ENCODE data around the gene ADPRH. TPM values are rescaled to one million over a fixed set of nuclear protein-coding genes. Genes with fewer than 3 reads are reported as not detected.

The ADPRH gene
- total RNA-seq, 2 donors from 2014 or later, result 3.0 to 6.5 TPM

DNA sequence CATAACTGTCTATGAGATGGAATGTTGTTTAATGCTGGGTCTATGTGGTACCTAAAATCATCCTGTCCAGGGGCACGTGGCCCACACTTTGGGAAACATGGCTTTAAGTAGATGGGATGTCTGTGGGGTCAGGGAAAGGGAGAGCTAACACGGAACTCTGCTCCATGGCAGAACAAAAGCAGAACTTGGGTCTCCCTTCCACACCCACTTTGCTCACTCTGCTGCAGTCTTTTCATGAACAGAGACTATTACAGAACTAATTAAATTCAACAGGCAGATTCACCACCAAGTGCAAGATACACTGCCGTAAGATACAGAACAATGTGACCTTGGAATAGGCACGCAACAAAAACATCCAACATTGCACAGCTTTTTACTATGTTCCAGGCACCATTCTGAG is 52.9 kb downstream of the ADPRH start:
- ATAC-seq, result no peak
- intact Hi-C loops (cut with DNase I), result no loop called here
- WGBS, 2 donors, result 64 to 70% methylated on average over 4 of the region's 4 CpGs

DNA sequence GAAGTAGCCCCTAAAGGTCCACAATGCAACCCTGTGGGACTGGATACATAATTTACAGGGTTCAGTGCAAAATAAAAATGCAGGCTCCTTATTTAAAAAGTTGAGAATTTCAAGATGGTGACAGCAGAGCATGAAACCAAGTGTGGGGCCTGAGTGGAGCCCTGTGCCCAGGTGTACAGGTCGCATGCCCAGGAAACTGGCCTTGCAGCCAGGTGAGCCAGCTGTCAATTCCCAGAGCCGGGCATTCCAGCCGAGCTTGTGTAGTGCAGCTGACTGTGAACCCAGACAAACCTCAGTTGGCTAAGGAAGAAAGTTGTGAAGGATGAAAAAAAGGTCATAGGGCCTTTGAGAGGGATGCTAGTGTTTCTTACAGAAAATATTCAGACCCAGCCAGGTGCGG is 53.5 kb downstream of the ADPRH start:
- intact Hi-C loops (cut with DNase I), result no loop called here
- 31 to 43% methylated on average over 4 of the region's 4 CpGs for WGBS, 2 donors
- Histone ChIP-seq H3K36me3 (replicated peaks in 1 of 2; ENCODE audit: insufficient read depth in 1 of 2, low read depth in 2 of 2) (no peaks in the 10 kb centered on the region), H3K4me3 (no peak overlapping the region), H3K27me3 (no peaks in the 10 kb centered on the region), H3K27ac (peak overlapping the region in 2 of 4 donors; percentile 22 to 64), H3K9me3 (no peaks in the 10 kb centered on the region), H3K4me1 (peaks cover 13% of the 10 kb centered on the region)
- TF ChIP-seq, protein P1, sequence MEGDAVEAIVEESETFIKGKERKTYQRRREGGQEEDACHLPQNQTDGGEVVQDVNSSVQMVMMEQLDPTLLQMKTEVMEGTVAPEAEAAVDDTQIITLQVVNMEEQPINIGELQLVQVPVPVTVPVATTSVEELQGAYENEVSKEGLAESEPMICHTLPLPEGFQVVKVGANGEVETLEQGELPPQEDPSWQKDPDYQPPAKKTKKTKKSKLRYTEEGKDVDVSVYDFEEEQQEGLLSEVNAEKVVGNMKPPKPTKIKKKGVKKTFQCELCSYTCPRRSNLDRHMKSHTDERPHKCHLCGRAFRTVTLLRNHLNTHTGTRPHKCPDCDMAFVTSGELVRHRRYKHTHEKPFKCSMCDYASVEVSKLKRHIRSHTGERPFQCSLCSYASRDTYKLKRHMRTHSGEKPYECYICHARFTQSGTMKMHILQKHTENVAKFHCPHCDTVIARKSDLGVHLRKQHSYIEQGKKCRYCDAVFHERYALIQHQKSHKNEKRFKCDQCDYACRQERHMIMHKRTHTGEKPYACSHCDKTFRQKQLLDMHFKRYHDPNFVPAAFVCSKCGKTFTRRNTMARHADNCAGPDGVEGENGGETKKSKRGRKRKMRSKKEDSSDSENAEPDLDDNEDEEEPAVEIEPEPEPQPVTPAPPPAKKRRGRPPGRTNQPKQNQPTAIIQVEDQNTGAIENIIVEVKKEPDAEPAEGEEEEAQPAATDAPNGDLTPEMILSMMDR (IDR thresholded peaks at IDR 0.05), result no peak
- no peak for TF ChIP-seq POLR2A (IDR thresholded peaks at IDR 0.05)
- DNase-seq, result peak; percentile 75 to 87 (median 84)
- peak; percentile 85 for ATAC-seq

More for the DNA sequence above, 52.9 kb downstream of the ADPRH start:
- Histone ChIP-seq H3K4me1 (peaks cover 13% of the 10 kb centered on the region), H3K27ac (peak overlapping the region in 2 of 4 donors; percentile 22 to 64), H3K27me3 (no peaks in the 10 kb centered on the region), H3K4me3 (no peak overlapping the region), H3K9me3 (no peaks in the 10 kb centered on the region), H3K36me3 (replicated peaks in 1 of 2; ENCODE audit: insufficient read depth in 1 of 2, low read depth in 2 of 2) (no peaks in the 10 kb centered on the region)
- no peak for DNase-seq
- no peak for TF ChIP-seq POLR2A (IDR thresholded peaks at IDR 0.05)
- TF ChIP-seq, protein P1 (IDR thresholded peaks at IDR 0.05), result no peak

DNA sequence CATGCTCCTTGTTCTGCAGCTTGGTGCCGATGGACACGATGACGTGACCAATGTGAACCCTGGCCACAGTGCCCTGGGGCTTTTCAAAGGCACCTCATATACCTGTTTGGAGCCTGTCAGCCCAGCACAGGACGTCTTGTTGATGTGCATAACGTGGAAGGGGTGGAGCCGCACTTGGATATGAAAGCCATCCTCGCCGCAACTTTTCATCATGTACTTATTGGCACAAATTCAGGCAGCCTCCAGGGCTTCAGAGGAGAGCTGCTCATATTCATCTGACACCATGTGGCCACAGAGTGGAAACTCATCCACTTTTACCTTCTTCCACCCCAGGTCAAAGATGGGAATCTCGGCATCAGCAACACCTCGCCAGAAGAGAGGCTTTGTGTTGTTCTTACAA is 56.4 kb downstream of the ADPRH start:
- 94 to 100% methylated on average over 9 to 10 of the region's 10 CpGs for WGBS, 2 donors

DNA sequence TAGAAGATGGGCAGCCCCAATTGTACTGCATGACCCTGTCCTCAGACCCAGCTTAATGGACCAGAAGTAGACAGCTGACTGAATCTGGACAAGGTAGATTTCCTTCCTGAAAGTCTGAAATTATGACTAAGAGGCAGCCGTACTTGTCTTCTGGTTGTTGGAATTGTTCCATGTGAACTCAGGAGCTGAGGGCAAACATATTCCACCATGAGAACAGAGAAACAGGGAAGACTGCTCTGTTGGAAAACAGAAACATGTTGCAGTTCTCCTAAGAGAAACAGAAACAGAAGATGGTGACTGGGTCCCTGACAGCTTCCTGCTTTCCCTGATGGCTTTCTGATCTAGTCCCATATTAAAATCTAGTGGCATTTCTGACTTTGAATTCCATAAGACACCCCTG is 57.0 kb downstream of the ADPRH start:
- no peak for TF ChIP-seq POLR2A (IDR thresholded peaks at IDR 0.05)
- TF ChIP-seq, protein P1 (IDR thresholded peaks at IDR 0.05), result no peak
- no peaks in the 10 kb centered on the region for H3K9me3 ChIP-seq
- H3K36me3 ChIP-seq (replicated peaks in 1 of 2; ENCODE audit: insufficient read depth in 1 of 2, low read depth in 2 of 2), result no peaks in the 10 kb centered on the region
- WGBS, 2 donors, result 23 to 53% methylated on average over 1 of the region's 1 CpG
- peak overlapping the region in 1 of 4 donors; percentile 4 for H3K27ac ChIP-seq
- no peak overlapping the region for H3K4me3 ChIP-seq
- no peak for ATAC-seq
- intact Hi-C loops (cut with DNase I), result no loop called here
- DNase-seq, result no peak
- no peaks in the 10 kb centered on the region for H3K27me3 ChIP-seq
- peaks cover 13% of the 10 kb centered on the region for H3K4me1 ChIP-seq

More for the DNA sequence above, 56.4 kb downstream of the ADPRH start:
- H3K4me1 ChIP-seq, result peaks cover 13% of the 10 kb centered on the region
- H3K4me3 ChIP-seq, result no peak overlapping the region
- TF ChIP-seq, protein P1 (IDR thresholded peaks at IDR 0.05), result no peak
- H3K9me3 ChIP-seq, result no peaks in the 10 kb centered on the region
- DNase-seq, result no peak
- intact Hi-C loops (cut with DNase I), result no loop called here
- H3K27me3 ChIP-seq, result no peaks in the 10 kb centered on the region
- H3K36me3 ChIP-seq (replicated peaks in 1 of 2; ENCODE audit: insufficient read depth in 1 of 2, low read depth in 2 of 2), result no peaks in the 10 kb centered on the region
- H3K27ac ChIP-seq, result peak overlapping the region in 1 of 4 donors; percentile 4
- ATAC-seq, result no peak

DNA sequence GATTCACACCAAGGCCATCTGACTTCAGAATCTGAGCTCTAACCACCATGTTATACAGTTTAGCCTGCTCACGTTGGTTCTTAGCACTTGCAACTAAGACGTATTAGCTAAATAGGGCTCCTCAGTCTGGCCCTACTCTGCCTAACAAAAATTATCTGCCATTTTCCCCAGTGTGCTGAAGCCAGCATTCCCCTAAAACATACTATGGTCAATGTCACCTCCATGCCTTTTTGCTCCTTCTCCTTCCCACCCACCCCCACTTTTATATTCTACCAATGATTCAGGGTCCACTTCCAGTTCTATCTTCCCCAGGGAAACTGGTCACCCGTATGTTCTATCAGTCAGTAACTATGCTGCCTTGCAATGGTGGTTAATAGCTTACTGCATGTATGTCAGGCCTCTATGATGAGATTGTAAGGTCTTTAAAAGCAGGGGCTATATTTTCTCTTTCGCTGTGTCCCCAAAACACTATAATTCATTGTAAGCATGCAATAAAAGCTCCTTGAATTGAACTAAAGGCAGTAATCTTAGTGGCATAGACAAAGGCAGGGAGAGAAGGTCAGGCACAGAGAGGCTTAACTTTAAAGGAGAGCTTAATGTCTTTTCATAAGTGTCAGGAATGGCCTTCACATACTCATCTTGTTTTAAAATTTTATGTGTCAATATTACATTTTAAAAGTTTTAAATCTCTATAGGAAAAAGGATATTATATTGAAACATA is 57.8 kb downstream of the ADPRH start:
- Histone ChIP-seq H3K4me3 (no peak overlapping the region), H3K27me3 (no peaks in the 10 kb centered on the region), H3K4me1 (peaks cover 13% of the 10 kb centered on the region), H3K36me3 (replicated peaks in 1 of 2; ENCODE audit: insufficient read depth in 1 of 2, low read depth in 2 of 2) (no peaks in the 10 kb centered on the region), H3K9me3 (no peaks in the 10 kb centered on the region), H3K27ac (peak overlapping the region in 1 of 4 donors; percentile 65)
- TF ChIP-seq, protein P1 (IDR thresholded peaks at IDR 0.05), result no peak
- no peak for TF ChIP-seq POLR2A (IDR thresholded peaks at IDR 0.05)
- no peak for ATAC-seq
- intact Hi-C loops (cut with DNase I), result no loop called here
- 92 to 93% methylated on average over 4 of the region's 4 CpGs for WGBS, 2 donors
- no peak for DNase-seq

Measured in body of pancreas (tissue), 4 donors.